IgD-negative memory B cell (primary cell): Measurements from ENCODE around the gene IRF5. TPM values are rescaled to one million over a fixed set of nuclear protein-coding genes. Genes with fewer than 3 reads are reported as not detected.
A peak's percentile ranks its signal among the peaks of the same experiment; 100 is the strongest.
"Not testable (repeated sequence)": the region's sequence is repeated elsewhere in the genome, so short reads cannot be mapped to it uniquely, and the experiment has no call there.

Experiments used
- H3K27ac Mint-ChIP-seq, 3 donors: one replicate each; pipeline ENCODE4 v1.8.0; 2020 to 2022; ENCODE audit warnings: mild to moderate bottlenecking in 3 of 3, mixed read lengths in 3 of 3, moderate library complexity in 1 of 3
- H3K27me3 Mint-ChIP-seq: one replicate; pipeline ENCODE4 v1.8.0; 2021; ENCODE audit warnings: mixed read lengths
- H3K36me3 Mint-ChIP-seq: one replicate; pipeline ENCODE4 v1.8.0; 2020; ENCODE audit warnings: mild to moderate bottlenecking, mixed read lengths
- H3K4me1 Mint-ChIP-seq, 3 donors: one replicate each; pipeline ENCODE4 v1.8.0; 2020 to 2022; ENCODE audit warnings: mixed read lengths in 3 of 3, mild to moderate bottlenecking in 1 of 3
- H3K4me3 Mint-ChIP-seq, 4 donors: one replicate each; pipeline ENCODE4 v1.8.0; 2020 to 2022; ENCODE audit warnings: mild to moderate bottlenecking in 4 of 4, mixed read lengths in 4 of 4, moderate library complexity in 3 of 4
- H3K9me3 Mint-ChIP-seq, 3 donors: one replicate each; pipeline ENCODE4 v1.8.0; 2020 to 2021; ENCODE audit warnings: mixed read lengths in 3 of 3, mild to moderate bottlenecking in 1 of 3
- polyA plus RNA-seq: library from polyadenylated mRNA; unstranded; fragments of 300-500 nt; fragmentation: Illumina TruSeq; gene quantifications from one replicate; pipeline ENCODE4 v1.2.3, GENCODE V29; 2021

The IRF5 gene
- polyA plus RNA-seq, 1 donor from 2014 or later = 132 TPM

DNA sequence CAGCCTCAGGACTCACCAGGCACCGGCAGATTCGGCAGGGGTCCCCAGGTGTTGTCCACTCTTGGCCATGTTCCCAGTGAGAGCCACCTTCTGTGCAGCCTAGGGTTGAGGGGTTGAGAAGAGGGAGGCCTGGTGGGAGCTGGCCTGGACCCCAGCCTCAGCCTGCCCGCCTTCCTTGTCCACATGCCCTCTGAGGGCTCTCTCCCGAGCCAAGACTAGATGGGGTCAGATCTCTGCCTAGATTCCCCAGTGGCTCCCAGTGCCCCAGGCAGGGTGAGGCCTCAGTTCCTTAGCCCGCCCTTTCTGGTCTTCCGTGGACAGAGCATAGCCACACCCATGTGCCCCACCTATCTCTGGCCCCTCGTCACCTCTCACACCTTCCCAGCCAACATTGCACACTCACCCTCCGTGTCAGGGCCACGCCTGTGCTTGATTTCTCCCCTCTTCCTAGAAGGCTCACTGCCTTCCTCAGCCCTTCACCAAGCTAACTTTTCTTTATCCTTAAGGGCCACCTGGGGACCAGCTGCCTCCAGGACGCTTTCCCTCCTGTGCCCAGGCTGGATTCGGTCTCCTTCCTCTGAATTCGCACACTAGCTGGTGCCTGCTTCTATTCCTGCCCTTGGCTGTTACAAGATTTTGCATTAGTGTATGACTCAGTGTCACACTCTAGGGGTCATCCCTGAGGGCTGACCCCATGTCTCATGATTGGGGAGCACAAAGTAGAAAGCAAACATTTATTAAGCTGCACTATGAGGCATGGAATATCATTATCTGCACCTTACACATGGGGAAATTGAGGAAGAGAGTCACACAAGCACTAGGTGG, 34.8 kb upstream of the IRF5 start:
- H3K36me3 Mint-ChIP-seq = no peaks in the 10 kb centered on the region
- H3K9me3 Mint-ChIP-seq = peaks cover 0 to 9% (median 4%) of the 10 kb centered on the region in 3 donors
- peaks cover 0 to 6% (median 4%) of the 10 kb centered on the region in 3 donors for H3K4me1 Mint-ChIP-seq
- no peak overlapping the region for H3K27ac Mint-ChIP-seq
- peaks cover 14% of the 10 kb centered on the region for H3K27me3 Mint-ChIP-seq
- no peak overlapping the region for H3K4me3 Mint-ChIP-seq

DNA sequence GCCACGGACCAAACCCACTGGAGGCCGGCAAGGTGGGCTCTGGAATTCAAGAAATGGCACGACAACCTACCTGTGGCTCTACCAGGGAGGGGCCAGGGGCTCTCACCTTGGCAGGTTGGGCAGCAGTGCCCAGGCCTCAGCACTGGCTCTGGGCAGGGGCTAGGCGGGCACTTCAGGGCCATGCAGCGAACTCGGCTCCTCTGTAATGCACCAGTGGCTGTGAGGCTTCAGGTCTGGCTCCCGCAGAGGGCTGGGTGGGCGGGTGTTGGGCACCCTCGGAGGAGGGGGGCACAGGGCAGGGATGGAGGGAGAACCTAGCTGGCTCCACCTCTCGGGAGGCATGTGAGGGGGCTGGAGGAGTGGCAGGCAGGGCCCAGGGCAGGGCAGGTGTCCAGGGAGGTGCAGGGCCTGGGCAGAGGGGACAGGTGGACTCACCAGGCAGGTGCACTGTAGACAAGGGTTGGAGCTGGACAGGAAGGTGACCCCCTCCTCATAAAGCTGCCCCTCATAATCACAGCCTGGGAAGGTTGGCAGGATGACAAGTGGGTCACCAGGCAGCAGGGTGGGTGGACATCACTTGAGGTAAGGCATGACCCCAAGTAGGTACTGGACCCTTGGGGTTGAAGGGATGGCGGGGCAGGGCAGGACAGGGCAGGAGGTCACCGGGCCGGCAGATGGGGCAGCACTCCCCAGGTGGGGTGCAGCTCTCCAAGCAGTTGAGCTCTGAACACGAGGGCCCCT, 33.9 kb upstream of the IRF5 start:
- H3K36me3 Mint-ChIP-seq = no peaks in the 10 kb centered on the region
- no peak overlapping the region for H3K4me3 Mint-ChIP-seq
- H3K27me3 Mint-ChIP-seq = peaks cover 13% of the 10 kb centered on the region
- H3K9me3 Mint-ChIP-seq = peaks cover 0 to 3% (median 0%) of the 10 kb centered on the region in 3 donors
- peaks cover 0 to 6% (median 4%) of the 10 kb centered on the region in 3 donors for H3K4me1 Mint-ChIP-seq
- H3K27ac Mint-ChIP-seq = no peak overlapping the region

DNA sequence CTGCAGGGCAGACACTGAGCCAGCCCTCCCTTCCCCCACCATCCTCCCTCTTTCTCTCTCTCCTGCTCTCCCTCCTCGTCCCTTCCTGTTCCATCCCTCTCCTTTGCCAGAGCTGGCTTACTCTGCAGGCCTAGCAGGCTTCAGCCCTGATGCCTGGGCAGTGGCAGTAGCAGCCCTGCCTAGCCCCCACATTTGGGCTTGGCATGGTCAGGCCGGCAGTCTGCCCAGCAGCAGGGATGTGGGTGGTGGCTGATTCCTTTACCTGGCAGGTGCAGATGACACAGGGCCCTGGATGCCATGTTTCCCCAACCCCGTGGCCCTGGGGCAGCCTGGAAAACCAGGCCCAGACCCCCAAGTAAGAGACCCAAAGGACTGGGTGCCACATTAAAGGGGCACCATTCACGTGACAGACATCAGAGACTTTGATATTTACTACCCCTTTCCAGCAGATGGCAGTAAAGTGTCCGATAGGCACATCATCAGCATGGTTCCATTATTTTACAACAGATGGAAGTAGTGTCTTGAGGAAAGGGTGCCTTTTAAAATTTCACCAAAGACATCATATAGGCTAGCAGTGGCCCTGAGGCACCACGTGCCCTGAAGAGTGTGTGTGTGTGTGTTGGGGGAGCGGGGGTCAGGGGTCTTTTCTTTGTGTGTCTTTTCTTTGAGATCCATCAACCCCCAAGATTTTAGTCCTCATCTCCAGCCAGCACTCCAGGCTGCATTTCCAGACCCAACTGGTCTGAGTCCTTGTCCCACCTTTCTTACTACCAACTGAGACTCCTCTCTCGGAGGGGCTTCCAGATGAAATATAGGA, 33.1 kb upstream of the IRF5 start:
- H3K27ac Mint-ChIP-seq = peak overlapping the region in 2 of 3 donors; percentile 76 to 94
- H3K27me3 Mint-ChIP-seq = peaks cover 19% of the 10 kb centered on the region
- peaks cover 3 to 6% (median 4%) of the 10 kb centered on the region in 3 donors for H3K4me1 Mint-ChIP-seq
- H3K4me3 Mint-ChIP-seq = no peak overlapping the region
- H3K9me3 Mint-ChIP-seq = peaks cover 0 to 3% (median 0%) of the 10 kb centered on the region in 3 donors
- no peaks in the 10 kb centered on the region for H3K36me3 Mint-ChIP-seq

DNA sequence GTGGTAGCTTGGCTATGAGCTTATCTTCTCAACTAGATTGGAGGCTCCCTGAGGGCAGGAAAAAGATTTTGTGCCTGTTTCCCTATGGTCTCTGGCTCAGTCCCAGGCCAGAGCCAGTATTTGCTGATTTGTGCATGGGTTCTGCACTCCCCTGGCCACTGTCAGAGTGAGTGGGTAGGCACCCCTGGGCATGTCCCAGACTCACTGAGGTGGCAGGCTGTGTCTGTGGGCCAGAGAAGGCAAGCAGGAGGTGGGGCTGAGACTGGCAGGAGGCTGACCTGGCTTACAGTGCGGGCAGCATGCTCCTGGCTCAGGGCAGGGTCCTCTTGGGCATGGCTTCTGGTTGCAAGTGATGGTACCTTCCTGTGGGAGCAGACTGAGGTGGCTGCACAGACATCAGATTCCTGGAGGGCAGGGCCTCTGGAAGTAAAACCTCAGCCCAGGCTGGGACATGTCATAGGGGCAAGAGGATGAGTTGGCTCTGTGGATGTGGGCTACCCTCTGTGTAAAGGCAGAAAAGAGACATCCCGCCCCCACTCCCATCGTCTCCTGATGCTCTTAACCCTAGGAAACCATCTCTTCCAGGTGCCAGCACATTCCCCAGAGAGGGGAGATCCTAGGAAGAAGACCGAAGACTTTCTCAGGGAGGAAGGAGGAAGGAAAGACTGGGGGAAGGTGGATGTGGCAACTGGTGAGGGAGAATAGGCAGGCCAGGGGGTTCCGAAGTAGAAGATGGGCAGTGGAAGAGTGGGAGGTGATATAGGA, 31.5 kb upstream of the IRF5 start:
- no peak overlapping the region for H3K27ac Mint-ChIP-seq
- H3K4me3 Mint-ChIP-seq = peak overlapping the region in 1 of 4 donors; percentile 81
- no peaks in the 10 kb centered on the region for H3K9me3 Mint-ChIP-seq
- H3K4me1 Mint-ChIP-seq = peaks cover 4 to 6% (median 4%) of the 10 kb centered on the region in 3 donors
- H3K27me3 Mint-ChIP-seq = peaks cover 25% of the 10 kb centered on the region
- no peaks in the 10 kb centered on the region for H3K36me3 Mint-ChIP-seq

DNA sequence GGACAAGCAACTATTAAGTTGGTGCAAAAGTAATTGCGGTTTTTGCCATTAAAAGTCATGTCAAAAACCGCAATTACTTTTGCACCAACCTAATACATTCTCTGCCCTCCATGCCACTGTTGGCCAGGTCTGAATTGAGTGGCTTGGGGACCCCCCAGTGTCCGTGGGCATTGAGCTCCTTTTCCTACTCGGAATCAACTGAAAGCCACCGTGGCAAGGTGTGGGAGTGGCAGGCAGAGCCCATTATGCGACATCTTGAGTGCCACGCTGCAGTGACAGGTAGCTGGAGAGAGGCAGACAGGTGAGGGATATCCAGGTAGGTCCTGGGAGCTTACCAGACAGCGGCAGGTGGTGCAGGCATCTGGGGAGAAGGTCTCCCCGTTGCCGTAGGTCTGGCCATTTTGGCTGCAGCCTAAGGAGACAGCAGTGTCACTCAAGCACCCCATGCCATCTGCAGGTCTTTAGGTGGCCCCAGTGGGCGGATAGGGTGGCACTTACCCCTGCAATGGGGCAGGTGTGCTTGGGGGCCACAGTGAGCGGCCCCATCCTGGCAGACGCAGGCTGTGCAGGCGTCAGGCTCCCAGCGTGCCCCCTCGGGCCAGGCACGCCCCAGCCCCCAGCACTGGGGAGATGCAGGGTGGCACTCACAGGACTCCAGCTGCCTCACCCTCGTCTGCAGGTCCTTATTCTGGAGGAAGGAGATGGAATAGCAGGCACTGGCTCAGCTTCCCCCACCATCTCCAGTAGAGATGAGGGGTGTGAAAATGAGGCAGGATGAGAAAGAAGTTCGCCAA, 30.8 kb upstream of the IRF5 start:
- H3K4me1 Mint-ChIP-seq = peaks cover 4 to 6% (median 5%) of the 10 kb centered on the region in 3 donors
- no peak overlapping the region for H3K4me3 Mint-ChIP-seq
- H3K27ac Mint-ChIP-seq = no peak overlapping the region
- H3K27me3 Mint-ChIP-seq = peaks cover 25% of the 10 kb centered on the region
- H3K36me3 Mint-ChIP-seq = no peaks in the 10 kb centered on the region
- H3K9me3 Mint-ChIP-seq = no peaks in the 10 kb centered on the region

DNA sequence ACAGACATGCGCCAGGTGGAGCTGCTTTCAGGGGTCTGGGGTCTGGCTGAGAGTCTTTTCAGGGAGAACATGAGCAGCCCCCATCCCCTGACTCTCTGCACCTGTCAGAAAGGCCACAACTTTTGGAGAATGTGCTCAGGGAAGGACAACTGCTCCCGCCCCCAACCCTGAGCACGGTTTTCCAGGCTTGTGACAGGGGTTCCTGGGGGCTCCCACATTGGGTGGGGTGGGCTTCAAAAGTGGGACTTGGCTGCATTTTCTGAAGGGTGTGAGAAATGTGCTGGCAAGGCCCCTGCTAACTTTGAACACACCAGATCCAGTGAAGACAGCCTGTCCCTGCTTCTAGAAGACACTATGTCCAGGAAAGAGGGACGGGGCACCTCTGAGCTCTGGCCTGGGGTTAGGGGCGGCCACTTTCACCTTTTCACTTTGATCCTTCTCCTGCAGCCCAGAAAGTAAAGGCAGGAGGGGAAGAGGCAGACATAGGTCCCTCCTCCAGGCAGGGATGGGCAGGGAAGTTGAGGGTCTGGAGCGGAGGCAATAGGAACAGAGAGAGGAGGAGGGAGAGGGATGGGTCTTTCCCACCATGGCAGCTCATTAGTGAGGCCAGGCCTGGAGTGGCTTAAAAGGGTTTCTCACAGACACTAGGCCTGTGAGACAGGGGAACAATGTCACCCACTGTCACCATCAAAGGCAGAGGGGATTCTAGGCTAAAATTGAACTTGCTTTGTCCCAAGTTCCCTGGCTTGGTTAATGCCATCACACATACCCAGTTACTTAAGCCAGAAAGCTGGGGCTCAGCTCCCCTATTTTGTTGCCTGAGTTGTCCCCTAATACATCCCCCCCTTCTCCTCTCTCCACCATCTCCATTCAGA, 28.7 kb upstream of the IRF5 start:
- no peaks in the 10 kb centered on the region for H3K9me3 Mint-ChIP-seq
- H3K27ac Mint-ChIP-seq = no peak overlapping the region
- no peaks in the 10 kb centered on the region for H3K36me3 Mint-ChIP-seq
- peaks cover 25% of the 10 kb centered on the region for H3K27me3 Mint-ChIP-seq
- peaks cover 4 to 7% (median 6%) of the 10 kb centered on the region in 3 donors for H3K4me1 Mint-ChIP-seq
- peak overlapping the region in 1 of 4 donors; percentile 45 for H3K4me3 Mint-ChIP-seq

DNA sequence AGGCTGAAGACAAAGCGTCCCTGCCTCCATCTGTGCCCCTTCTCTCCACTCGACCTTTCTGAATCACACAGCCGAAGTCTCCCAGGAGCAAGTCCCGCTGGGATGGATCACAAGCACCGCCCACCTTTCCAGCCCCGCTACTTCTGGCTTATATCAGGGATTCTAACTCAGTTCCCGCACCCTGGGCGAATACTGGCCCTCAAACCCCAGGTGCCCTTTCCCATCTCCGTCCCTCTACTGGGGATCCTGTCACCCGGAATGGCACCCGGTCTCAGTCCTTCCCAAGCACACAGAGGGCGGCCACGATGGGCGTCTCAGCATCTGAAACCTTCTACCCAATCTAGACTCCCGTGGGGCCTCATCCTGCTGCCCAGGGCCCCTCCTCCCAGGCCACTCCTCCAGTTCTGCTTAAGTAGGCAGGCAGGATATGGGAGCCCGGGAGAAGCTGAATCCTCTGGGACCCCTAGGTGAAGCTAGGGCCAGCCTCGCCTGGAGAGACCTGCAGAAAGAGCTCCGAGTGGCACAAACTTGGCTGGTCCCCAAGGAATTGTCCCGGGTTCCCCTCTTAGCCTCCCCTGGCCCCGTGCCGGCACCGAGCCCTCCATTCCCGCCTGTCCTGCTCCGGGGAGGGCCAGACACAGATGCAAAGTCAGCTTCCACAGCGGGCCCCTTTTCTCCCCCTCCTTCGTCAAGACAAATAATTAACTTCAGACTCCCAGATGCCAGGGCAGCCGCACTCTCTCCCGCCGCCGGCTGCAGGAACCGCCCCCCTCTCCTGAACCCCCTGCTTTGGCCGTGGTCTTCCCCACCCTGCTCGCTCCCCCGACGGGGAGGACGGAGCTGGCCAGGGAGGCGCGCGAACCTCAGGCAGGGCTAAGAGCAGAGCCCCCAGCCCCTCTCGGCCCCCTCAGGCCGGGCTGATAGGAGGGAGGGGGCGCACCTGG, 27.8 kb upstream of the IRF5 start:
- peaks cover 1 to 13% (median 2%) of the 10 kb centered on the region in 3 donors for H3K4me1 Mint-ChIP-seq
- H3K36me3 Mint-ChIP-seq = peaks cover 2% of the 10 kb centered on the region
- peak overlapping the region in 1 of 4 donors; percentile 45 for H3K4me3 Mint-ChIP-seq
- H3K9me3 Mint-ChIP-seq = no peaks in the 10 kb centered on the region
- H3K27ac Mint-ChIP-seq = no peak overlapping the region
- H3K27me3 Mint-ChIP-seq = peaks cover 30% of the 10 kb centered on the region

DNA sequence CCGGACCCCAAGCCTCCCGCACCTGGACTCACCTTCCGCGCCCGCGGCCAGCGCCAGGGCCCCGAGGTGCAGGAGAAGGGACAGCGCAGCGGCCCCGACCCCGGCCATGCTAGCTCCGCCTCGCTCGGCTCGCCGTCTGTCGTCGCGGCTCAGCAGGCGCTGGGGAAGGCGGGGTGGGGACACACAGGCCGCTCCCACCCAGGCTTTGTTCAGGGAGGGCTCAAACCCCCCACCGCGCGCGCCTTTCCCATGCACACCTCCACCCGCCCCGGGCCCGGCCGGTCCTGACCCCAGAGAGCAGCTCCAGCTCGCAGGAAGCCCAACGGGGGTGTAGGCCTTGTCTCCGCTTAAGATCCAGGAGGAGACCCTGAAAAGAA, 27.2 kb upstream of the IRF5 start, which contains the start of gene KCP:
KCP (minus strand) TSS at position 141 of the 377 bp plus-strand sequence; CDS start at position 108, 33 bp downstream.
- H3K4me3 Mint-ChIP-seq = peak within 1 kb of the TSS in 1 of 4 donors; percentile 65
- H3K9me3 Mint-ChIP-seq = no peaks in the 10 kb centered on the region
- no peak within 1 kb of the TSS for H3K27ac Mint-ChIP-seq
- H3K27me3 Mint-ChIP-seq = peaks cover 33% of the 10 kb centered on the region
- peaks cover 5% of the 10 kb centered on the region for H3K36me3 Mint-ChIP-seq
- peaks cover 0 to 16% (median 5%) of the 10 kb centered on the region in 3 donors for H3K4me1 Mint-ChIP-seq

DNA sequence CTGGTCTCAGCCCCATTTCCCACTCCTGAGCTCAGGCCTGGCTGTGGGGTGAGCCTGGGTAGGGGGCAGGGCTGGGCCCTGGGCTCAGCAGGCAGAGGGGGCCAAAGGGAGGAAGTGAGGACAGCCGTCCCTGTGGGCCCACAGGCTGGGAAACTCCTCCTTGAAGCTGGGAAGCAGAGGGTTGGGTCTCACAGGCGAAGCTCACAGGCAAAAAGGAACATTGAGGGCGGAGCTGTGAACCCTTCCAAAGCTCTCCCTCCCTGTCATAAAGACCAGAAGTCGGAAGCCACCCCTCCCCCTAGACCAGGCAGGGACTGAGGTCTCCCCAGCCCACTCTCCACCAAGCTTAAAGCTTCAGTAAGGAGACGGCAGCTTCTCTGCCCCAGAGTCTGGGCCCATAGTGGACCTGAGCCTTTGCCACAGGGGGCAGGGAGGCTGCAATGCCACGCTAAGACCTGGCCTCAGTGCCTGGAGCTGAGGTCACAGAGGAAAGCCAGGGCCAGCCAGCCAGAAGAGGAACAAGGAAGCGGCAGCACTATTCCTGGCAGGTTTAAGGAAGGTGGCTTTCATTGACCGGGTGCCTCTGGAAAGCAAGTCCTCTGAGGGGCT, 26.2 kb upstream of the IRF5 start:
- Mint-ChIP-seq H3K4me3 (no peak overlapping the region), H3K9me3 (no peaks in the 10 kb centered on the region)

DNA sequence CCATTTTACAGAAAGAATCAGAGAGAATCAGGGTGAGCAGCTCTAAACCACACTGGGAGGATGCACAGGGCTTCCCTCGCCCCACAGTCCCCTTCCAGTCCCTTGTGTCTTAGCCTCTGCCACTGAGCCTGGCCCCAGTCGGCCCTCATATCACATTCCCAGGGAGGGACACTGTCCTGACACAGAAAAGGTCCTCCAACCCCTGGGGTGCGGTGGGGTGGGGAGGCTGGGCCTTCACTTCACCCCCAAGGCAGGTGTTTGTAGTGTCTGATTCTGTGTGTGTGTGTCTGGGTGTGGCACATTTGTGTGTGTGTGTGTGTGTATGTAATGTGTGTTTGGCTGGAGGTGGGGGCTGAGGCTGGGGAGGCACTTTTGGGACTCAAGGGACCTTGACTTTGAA, 25.4 kb upstream of the IRF5 start:
- Mint-ChIP-seq H3K36me3 (peaks cover 5% of the 10 kb centered on the region), H3K9me3 (no peaks in the 10 kb centered on the region), H3K27ac (no peak overlapping the region), H3K4me3 (no peak overlapping the region), H3K4me1 (peaks cover 0 to 16% (median 5%) of the 10 kb centered on the region in 3 donors), H3K27me3 (peaks cover 33% of the 10 kb centered on the region)

More for the DNA sequence above, 26.2 kb upstream of the IRF5 start:
- Mint-ChIP-seq H3K27ac (peak overlapping the region in 1 of 3 donors; percentile 80), H3K4me1 (peaks cover 0 to 16% (median 5%) of the 10 kb centered on the region in 3 donors), H3K27me3 (peaks cover 33% of the 10 kb centered on the region), H3K36me3 (peaks cover 5% of the 10 kb centered on the region)

DNA sequence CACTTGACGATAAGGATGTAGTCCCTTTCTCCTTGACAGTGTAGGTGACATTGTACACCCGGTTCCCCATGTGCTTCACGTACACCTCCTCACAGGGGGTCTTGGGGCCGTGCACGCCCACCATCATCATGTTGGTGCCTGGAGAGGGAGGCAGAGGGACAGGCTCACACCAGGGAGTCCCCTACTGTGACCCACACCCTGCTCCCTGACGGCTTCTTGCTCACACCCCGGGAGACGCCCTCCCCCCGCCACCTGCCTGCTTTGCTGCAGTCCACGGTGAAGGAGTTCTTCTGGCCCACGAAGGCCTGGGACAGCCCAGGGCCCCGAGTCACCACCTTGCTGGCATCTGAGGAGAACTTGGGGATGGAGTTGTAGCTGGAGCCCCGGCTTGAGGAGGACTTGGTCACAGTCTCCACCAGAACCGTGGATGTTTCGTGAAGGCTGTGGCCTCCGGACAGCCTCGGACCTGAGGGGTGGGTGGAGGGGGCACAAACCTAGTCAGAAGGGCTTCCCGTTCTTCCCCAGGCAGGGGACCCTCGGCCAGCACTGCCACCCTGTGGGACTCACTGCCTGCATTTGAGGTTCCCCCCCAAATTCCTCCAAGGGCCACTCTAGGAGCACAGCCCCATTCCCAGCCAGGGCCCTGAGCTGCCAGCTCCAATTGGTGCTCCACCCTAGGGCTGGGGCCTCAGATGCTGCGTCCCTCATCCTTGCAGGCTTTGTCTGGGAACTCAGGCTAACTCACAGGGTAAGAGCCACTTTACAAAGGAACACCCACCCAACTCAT, 24.8 kb upstream of the IRF5 start:
- H3K9me3 Mint-ChIP-seq, H3K36me3 Mint-ChIP-seq, H3K4me3 Mint-ChIP-seq, H3K27ac Mint-ChIP-seq: not testable (repeated sequence)
- Mint-ChIP-seq H3K4me1 (peaks cover 0 to 16% (median 5%) of the 10 kb centered on the region in 3 donors), H3K27me3 (peaks cover 29% of the 10 kb centered on the region)
